A673 (cell line): ENCODE data around the gene C3orf38. TPM values are rescaled to one million over a fixed set of nuclear protein-coding genes. Genes with fewer than 3 reads are reported as not detected.

ENCODE experiments used
- BruUV-seq: library from RNA; stranded (reverse); fragments of 400-500 nt; replicated peaks from 2 replicates; lab custom pipeline; 2021; lab: Mats Ljungman, UMichigan
- CTCF ChIA-PET: fragments of 300-600 bp; sonication (Branson Sonifier 250); formaldehyde crosslinking; loops from one replicate; lab custom pipeline; 2022; ENCODE audit warnings: antibody characterized with exemption; lab: Charles Lee
- POLR2A ChIA-PET: fragments of 300-600 bp; sonication (Branson Sonifier 250); formaldehyde crosslinking; loops from one replicate; lab custom pipeline; 2022; ENCODE audit warnings: antibody characterized with exemption; ENCODE audit not compliant: low non-redundant PET; lab: Charles Lee
- DNase-seq: peaks from one replicate; pipeline ENCODE4 v3.0.0-alpha.2; 2015; ENCODE audit warnings: low spot score
- H3K27ac ChIP-seq: fragments of 200-600 bp; sonication (generic); 2 replicates; pipeline ENCODE4 v1.5.1; 2016; ENCODE audit warnings: mixed run types, low read depth, mild to moderate bottlenecking, mixed read lengths, antibody characterized with exemption, low read length; ENCODE audit not compliant: poor library complexity, severe bottlenecking
- H3K27me3 ChIP-seq: fragments of 200-600 bp; sonication (generic); replicated peaks from 2 replicates; pipeline ENCODE4 v1.6.1; 2017; ENCODE audit warnings: mixed run types, low read depth, mild to moderate bottlenecking, mixed read lengths, antibody characterized with exemption, low read length; ENCODE audit not compliant: insufficient read depth, poor library complexity
- H3K36me3 ChIP-seq: fragments of 200-600 bp; sonication (generic); 2 replicates; pipeline ENCODE4 v1.6.1; 2016; ENCODE audit warnings: mixed run types, mild to moderate bottlenecking, mixed read lengths, antibody characterized with exemption, low read length; ENCODE audit not compliant: insufficient read depth, poor library complexity, severe bottlenecking
- H3K4me1 ChIP-seq: fragments of 200-600 bp; sonication (generic); 2 replicates; pipeline ENCODE4 v1.6.1; 2017; ENCODE audit warnings: mixed run types, mild to moderate bottlenecking, mixed read lengths, antibody characterized with exemption, low read length; ENCODE audit not compliant: insufficient read depth, poor library complexity, severe bottlenecking
- H3K4me3 ChIP-seq: fragments of 200-600 bp; sonication (generic); 2 replicates; pipeline ENCODE4 v1.5.1; 2016; ENCODE audit warnings: low read depth, mixed run types, mild to moderate bottlenecking, mixed read lengths, low read length; ENCODE audit not compliant: poor library complexity, severe bottlenecking
- H3K9me3 ChIP-seq: fragments of 200-600 bp; sonication (generic); 2 replicates; pipeline ENCODE4 v1.6.1; 2016; ENCODE audit warnings: mixed run types, low read depth, mild to moderate bottlenecking, mixed read lengths, antibody characterized with exemption, low read length; ENCODE audit not compliant: poor library complexity, severe bottlenecking
- CTCF ChIP-seq: fragments of 300-800, 200-600 bp; sonication (generic); conservative IDR thresholded peaks from 2 replicates; pipeline ENCODE4 v1.5.1; 2017; ENCODE audit warnings: low read depth, mild to moderate bottlenecking, antibody characterized with exemption, low read length, moderate library complexity, mixed read lengths
- EZH2 ChIP-seq: fragments of 200-600 bp; sonication (generic); IDR thresholded peaks from 2 replicates; pipeline ENCODE4 v1.6.1; 2017; ENCODE audit warnings: borderline replicate concordance, low read depth, mild to moderate bottlenecking, mixed read lengths, antibody characterized with exemption, low read length; ENCODE audit not compliant: poor library complexity, severe bottlenecking
- intact Hi-C: fragments of 100-400 bp; cut with micrococcal nuclease; formaldehyde crosslinking; loops from one replicate; pipeline ENCODE4 v1.10.0; 2022; ENCODE audit not compliant: unreplicated experiment
- total RNA-seq: library from RNA; stranded (reverse); gene quantifications from 2 replicates; pipeline ENCODE4 v1.2.3, GENCODE V29; 2021

Gene C3orf38
- total RNA-seq, 1 experiment from 2014 or later: 36.4 TPM

GRCh38 chr3:88166419-88166971 lies 16.7 kb downstream of the C3orf38 start:
- no peaks in the 10 kb centered on the region for H3K27me3 ChIP-seq
- DNase-seq: no peak
- no TSS peak for BruUV-seq
- intact Hi-C loops: no loop called here
- no peaks in the 10 kb centered on the region for H3K9me3 ChIP-seq
- peaks cover 13% of the 10 kb centered on the region for H3K36me3 ChIP-seq
- CTCF ChIA-PET: no interaction called here
- H3K4me3 ChIP-seq: no peak overlapping the region
- H3K4me1 ChIP-seq: no peaks in the 10 kb centered on the region
- TF ChIP-seq EZH2: no peak
- no peak for TF ChIP-seq CTCF
- POLR2A ChIA-PET: no interaction called here
- no peak overlapping the region for H3K27ac ChIP-seq

- intact Hi-C loops: no loop called here
- no peaks in the 10 kb centered on the region for H3K9me3 ChIP-seq
- POLR2A ChIA-PET: no interaction called here
Measured at GRCh38 chr3:88167173-88167572, 17.4 kb downstream of the C3orf38 start.

GRCh38 chr3:88167704-88168103 lies 17.9 kb downstream of the C3orf38 start:
- ChIA-PET POLR2A (no interaction called here), CTCF (no interaction called here)
- TF ChIP-seq CTCF: no peak
- no peak for TF ChIP-seq EZH2
- Histone ChIP-seq H3K27me3 (no peaks in the 10 kb centered on the region), H3K9me3 (no peaks in the 10 kb centered on the region), H3K4me3 (no peak overlapping the region), H3K36me3 (peaks cover 3% of the 10 kb centered on the region), H3K4me1 (no peaks in the 10 kb centered on the region), H3K27ac (no peak overlapping the region)
- no peak for DNase-seq
- BruUV-seq: no TSS peak
- intact Hi-C loops: no loop called here

More at GRCh38 chr3:88167173-88167572, 17.4 kb downstream of the C3orf38 start:
- no peak for TF ChIP-seq EZH2
- TF ChIP-seq CTCF: no peak
- Histone ChIP-seq H3K4me1 (no peaks in the 10 kb centered on the region), H3K4me3 (no peak overlapping the region), H3K27me3 (no peaks in the 10 kb centered on the region), H3K36me3 (peaks cover 7% of the 10 kb centered on the region), H3K27ac (no peak overlapping the region)
- no peak for DNase-seq
- CTCF ChIA-PET: no interaction called here
- BruUV-seq: no TSS peak
